ENCODE results near the gene MTHFD2L. TPM values are rescaled to one million over a fixed set of nuclear protein-coding genes. Genes with fewer than 3 reads are reported as not detected.

The MTHFD2L gene
- total RNA-seq, 1 experiment from 2014 or later = 11.6 TPM

DNA sequence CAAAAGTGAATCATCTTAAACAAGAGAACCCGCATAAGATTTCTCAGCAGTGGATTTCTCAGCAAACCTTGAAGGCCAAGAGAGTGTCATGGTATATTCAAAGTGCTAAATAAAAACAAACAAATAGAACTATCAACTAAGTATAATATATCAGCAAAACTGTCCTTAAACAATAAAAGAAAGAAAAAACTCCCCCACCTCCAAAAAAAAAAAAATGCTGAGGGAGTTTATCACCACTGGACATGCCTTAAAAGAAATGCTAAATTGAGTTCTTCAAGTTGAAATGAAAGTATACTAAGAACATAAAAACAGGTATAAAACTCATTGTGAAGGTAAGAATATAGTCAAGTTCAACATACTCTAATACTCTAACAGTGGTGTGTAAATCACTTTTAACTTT, 96.5 kb downstream of the MTHFD2L start:
- H3K27ac ChIP-seq (ENCODE audit: insufficient read length, low read depth, low read length) = no peak overlapping the region
- TF ChIP-seq, protein P1, sequence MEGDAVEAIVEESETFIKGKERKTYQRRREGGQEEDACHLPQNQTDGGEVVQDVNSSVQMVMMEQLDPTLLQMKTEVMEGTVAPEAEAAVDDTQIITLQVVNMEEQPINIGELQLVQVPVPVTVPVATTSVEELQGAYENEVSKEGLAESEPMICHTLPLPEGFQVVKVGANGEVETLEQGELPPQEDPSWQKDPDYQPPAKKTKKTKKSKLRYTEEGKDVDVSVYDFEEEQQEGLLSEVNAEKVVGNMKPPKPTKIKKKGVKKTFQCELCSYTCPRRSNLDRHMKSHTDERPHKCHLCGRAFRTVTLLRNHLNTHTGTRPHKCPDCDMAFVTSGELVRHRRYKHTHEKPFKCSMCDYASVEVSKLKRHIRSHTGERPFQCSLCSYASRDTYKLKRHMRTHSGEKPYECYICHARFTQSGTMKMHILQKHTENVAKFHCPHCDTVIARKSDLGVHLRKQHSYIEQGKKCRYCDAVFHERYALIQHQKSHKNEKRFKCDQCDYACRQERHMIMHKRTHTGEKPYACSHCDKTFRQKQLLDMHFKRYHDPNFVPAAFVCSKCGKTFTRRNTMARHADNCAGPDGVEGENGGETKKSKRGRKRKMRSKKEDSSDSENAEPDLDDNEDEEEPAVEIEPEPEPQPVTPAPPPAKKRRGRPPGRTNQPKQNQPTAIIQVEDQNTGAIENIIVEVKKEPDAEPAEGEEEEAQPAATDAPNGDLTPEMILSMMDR (conservative IDR thresholded peaks at IDR 0.05) = no peak
- H3K79me2 ChIP-seq (ENCODE audit: insufficient read depth, low read length) = no peaks in the 10 kb centered on the region
- no peak overlapping the region for H3K27ac Mint-ChIP-seq
- H3K9ac ChIP-seq (ENCODE audit: extremely low read depth, insufficient read length, low read length) = no peak overlapping the region
- no peak overlapping the region for H3K56ac ChIP-seq (ENCODE audit: insufficient read length, low read depth, low read length)
- no peak overlapping the region for H3K4me3 Mint-ChIP-seq
- no peak overlapping the region for H2BK5ac ChIP-seq (ENCODE audit: insufficient read length, low read length)
- H3K14ac ChIP-seq (ENCODE audit: insufficient read depth, low read length) = no peak overlapping the region
- no peak overlapping the region for H2BK12ac ChIP-seq (ENCODE audit: insufficient read length, low read depth, low read length)
- H3K23ac ChIP-seq (ENCODE audit: insufficient read length, low read depth, low read length) = no peak overlapping the region
- no peak overlapping the region for H2AK5ac ChIP-seq (ENCODE audit: insufficient read length, low read length)
- H3T11ph ChIP-seq (ENCODE audit: low read length) = no peak overlapping the region
- no peak overlapping the region for H4K91ac ChIP-seq (ENCODE audit: insufficient read length, low read depth, low read length)
- no peak overlapping the region for H3K4ac ChIP-seq (ENCODE audit: low read depth, low read length)
- no peak overlapping the region for H2AFZ ChIP-seq (ENCODE audit: low read length)
- H2BK15ac ChIP-seq (ENCODE audit: low read depth, low read length) = no peak overlapping the region
- H2BK120ac ChIP-seq (ENCODE audit: low read depth, low read length, poor library complexity, severe bottlenecking) = no peak overlapping the region
- H4K5ac ChIP-seq (ENCODE audit: insufficient read length, low read depth, low read length) = no peak overlapping the region
- H3K18ac ChIP-seq (ENCODE audit: insufficient read length, low read depth, low read length) = no peak overlapping the region
- no peaks in the 10 kb centered on the region for H3K9me3 ChIP-seq (ENCODE audit: control insufficient read depth, low read depth, low read length)
- H3K4me1 ChIP-seq (ENCODE audit: insufficient read depth, low read length) = no peaks in the 10 kb centered on the region
- H3K23me2 ChIP-seq (ENCODE audit: insufficient read length, low read depth, low read length, poor library complexity, severe bottlenecking) = no peaks in the 10 kb centered on the region
- no peaks in the 10 kb centered on the region for H3K4me1 Mint-ChIP-seq
- H3K79me1 ChIP-seq (ENCODE audit: insufficient read depth, low read depth, low read length, poor library complexity, severe bottlenecking) = no peaks in the 10 kb centered on the region
- H3K9me3 Mint-ChIP-seq = peaks cover 14 to 16% of the 10 kb centered on the region in 2 experiments
- H3K4me2 ChIP-seq (ENCODE audit: insufficient read depth, insufficient read length, low read length) = no peak overlapping the region
- no peak overlapping the region for H2BK20ac ChIP-seq (ENCODE audit: low read depth, low read length, poor library complexity, severe bottlenecking)
- no peak for DNase-seq
- peaks cover 9 to 17% (median 10%) of the 10 kb centered on the region in 3 experiments; a peak in 6 of 7 replicates for H3K36me3 Mint-ChIP-seq (ENCODE audit: insufficient read depth in 1 of 3, low read depth in 3 of 3)
- WGBS (ENCODE audit: extremely low coverage, insufficient read length, low lambda C conversion rate) = no CpG with 5 or more reads among the region's 1 CpG
- no peaks in the 10 kb centered on the region for H3K27me3 ChIP-seq (ENCODE audit: insufficient read depth, low read length)
- H4K8ac ChIP-seq (replicated peaks; ENCODE audit: insufficient read length, low read depth, low read length) = no peak overlapping the region
- no peaks in the 10 kb centered on the region for H4K20me1 ChIP-seq (ENCODE audit: control insufficient read depth, insufficient read depth, insufficient read length)
- H3K27me3 Mint-ChIP-seq (ENCODE audit: low read depth) = no peaks in the 10 kb centered on the region

Measured in H9 (cell line).